CD14-positive monocyte (primary cell): ENCODE data around the gene KXD1. TPM values are rescaled to one million over a fixed set of nuclear protein-coding genes. Genes with fewer than 3 reads are reported as not detected.

Source experiments
- DNase-seq, 3 donors: peaks; one replicate each; pipeline ENCODE4 v3.0.0-alpha.2; 2011 to 2022
- H2AFZ ChIP-seq: 2 replicates; pipeline ENCODE4 v1.6.0; 2012; ENCODE audit warnings: mild to moderate bottlenecking, low read depth, low read length, inconsistent platforms; ENCODE audit not compliant: insufficient read depth, poor library complexity, severe bottlenecking
- H3K27ac ChIP-seq, 2 donors: 1 replicate in 1 of 2; 2 replicates in 1 of 2; pipeline ENCODE4 v1.5.1; 2012 to 2013; ENCODE audit warnings: low read length in 2 of 2, control low read depth in 1 of 2, inconsistent platforms in 1 of 2, low read depth in 1 of 2, mild to moderate bottlenecking in 1 of 2
- H3K27me3 ChIP-seq, 2 donors: one replicate each; pipeline versions ENCODE4 v1.6.0 to v1.6.1; 2011 to 2013; ENCODE audit warnings: low read length in 2 of 2; ENCODE audit not compliant: control insufficient read depth in 2 of 2, insufficient read depth in 2 of 2
- H3K36me3 ChIP-seq, 2 donors: replicated peaks in 1 of 2; 1 replicate in 1 of 2; 2 replicates in 1 of 2; pipeline versions ENCODE4 v1.5.1 to v1.6.1; 2012 to 2013; ENCODE audit warnings: low read length in 2 of 2, control low read depth in 1 of 2, inconsistent platforms in 1 of 2, mild to moderate bottlenecking in 1 of 2; ENCODE audit not compliant: insufficient read depth in 2 of 2, control insufficient read depth in 1 of 2
- H3K4me1 ChIP-seq, 2 donors: 1 replicate in 1 of 2; 2 replicates in 1 of 2; pipeline versions ENCODE4 v1.5.1 to v1.6.1; 2012 to 2013; ENCODE audit warnings: low read length in 2 of 2, control low read depth in 1 of 2, inconsistent platforms in 1 of 2, mild to moderate bottlenecking in 1 of 2, moderate library complexity in 1 of 2; ENCODE audit not compliant: insufficient read depth in 2 of 2, control insufficient read depth in 1 of 2
- H3K4me2 ChIP-seq: replicated peaks from 2 replicates; pipeline ENCODE3; 2012; ENCODE audit warnings: low read length, moderate library complexity, mild to moderate bottlenecking; ENCODE audit not compliant: poor library complexity, severe bottlenecking; ENCODE audit errors: extremely low read depth
- H3K4me3 ChIP-seq, 3 experiments: fragments of 200-600 bp in 1 of 3; sonication (generic) in 1 of 3; replicated peaks in 1 of 3; 1 replicate in 2 of 3; 2 replicates in 1 of 3; pipeline ENCODE4 v1.5.1; 2011 to 2013; ENCODE audit warnings: low read length in 3 of 3, mild to moderate bottlenecking in 3 of 3, control low read depth in 2 of 3, low read depth in 2 of 3, inconsistent platforms in 1 of 3, moderate library complexity in 1 of 3
- H3K79me2 ChIP-seq: 2 replicates; pipeline ENCODE4 v1.6.0; 2012; ENCODE audit warnings: mild to moderate bottlenecking, control low read depth, inconsistent platforms, low read length, moderate library complexity; ENCODE audit not compliant: insufficient read depth
- H3K9ac ChIP-seq: 2 replicates; pipeline ENCODE4 v1.6.0; 2017; ENCODE audit warnings: low read length, mild to moderate bottlenecking; ENCODE audit not compliant: insufficient read depth, poor library complexity, severe bottlenecking
- H3K9me3 ChIP-seq, 2 donors: replicated peaks in 1 of 2; 1 replicate in 1 of 2; 2 replicates in 1 of 2; pipeline versions ENCODE4 v1.5.1 to v1.6.1; 2012 to 2013; ENCODE audit warnings: low read length in 2 of 2, control low read depth in 1 of 2; ENCODE audit not compliant: control insufficient read depth in 1 of 2, insufficient read depth in 1 of 2
- H4K20me1 ChIP-seq: 2 replicates; pipeline ENCODE4 v1.6.0; 2012; ENCODE audit warnings: mild to moderate bottlenecking, low read length, control low read depth, moderate library complexity; ENCODE audit not compliant: insufficient read depth
- H3K27ac Mint-ChIP-seq, 7 donors: one replicate each; pipeline ENCODE4 v1.8.0; 2020; ENCODE audit warnings: mild to moderate bottlenecking in 7 of 7, mixed read lengths in 7 of 7, moderate library complexity in 6 of 7, inconsistent platforms in 2 of 7
- H3K27me3 Mint-ChIP-seq, 3 donors: one replicate each; pipeline ENCODE4 v1.8.0; 2021 to 2022; ENCODE audit warnings: low read depth in 3 of 3, mild to moderate bottlenecking in 3 of 3, mixed read lengths in 3 of 3, moderate library complexity in 3 of 3, inconsistent platforms in 1 of 3
- H3K36me3 Mint-ChIP-seq, 2 donors: one replicate each; pipeline ENCODE4 v1.8.0; 2020; ENCODE audit warnings: mixed read lengths in 2 of 2, inconsistent platforms in 1 of 2, mild to moderate bottlenecking in 1 of 2
- H3K4me1 Mint-ChIP-seq: one replicate; pipeline ENCODE4 v1.8.0; 2020; ENCODE audit warnings: mild to moderate bottlenecking, mixed read lengths
- H3K4me3 Mint-ChIP-seq, 2 donors: one replicate each; pipeline ENCODE4 v1.8.0; 2020; ENCODE audit warnings: mild to moderate bottlenecking in 2 of 2, mixed read lengths in 2 of 2, moderate library complexity in 1 of 2
- H3K9me3 Mint-ChIP-seq, 7 donors: one replicate each; pipeline ENCODE4 v1.8.0; 2020 to 2022; ENCODE audit warnings: mixed read lengths in 7 of 7, mild to moderate bottlenecking in 6 of 7, moderate library complexity in 6 of 7, inconsistent platforms in 2 of 7
- CTCF ChIP-seq: fragments of 200-600 bp; IDR thresholded peaks from one replicate; pipeline ENCODE4 v1.8.0; 2022; ENCODE audit warnings: antibody characterized with exemption, mild to moderate bottlenecking
- WGBS: methylation state at CpG from one replicate; pipeline ENCODE4 v1.1.5; 2013; ENCODE audit warnings: missing lambda C conversion rate; ENCODE audit not compliant: insufficient coverage; 5-methylcytosine and 5-hydroxymethylcytosine counted together
- intact Hi-C, 2 donors: fragments of 100-400 bp; cut with micrococcal nuclease; formaldehyde crosslinking; loops; one replicate each; pipeline versions ENCODE4 v1.15.0 to v1.15.1; 2023
- polyA plus RNA-seq, 3 donors: library from polyadenylated mRNA; depleted of rRNA in 1 of 3; unstranded in 2 of 3; stranded (reverse) in 1 of 3; fragments of 300-500 nt in 2 of 3; fragments of >200 nt in 1 of 3; fragmentation: Illumina TruSeq in 2 of 3; gene quantifications; 1 replicate in 2 of 3; 2 replicates in 1 of 3; pipeline ENCODE4 v1.2.3, GENCODE V29; 2012 to 2021

Gene KXD1
- polyA plus RNA-seq, 3 donors = 74.4 to 194 (median 87.9) TPM

- Mint-ChIP-seq H3K9me3 (peaks cover 0 to 2% (median 0%) of the 10 kb centered on the region in 7 donors), H3K4me3 (no peak overlapping the region), H3K27me3 (peaks cover 0 to 3% (median 2%) of the 10 kb centered on the region in 3 donors), H3K36me3 (peaks cover 59 to 73% of the 10 kb centered on the region in 2 donors), H3K27ac (peak overlapping the region in 1 of 7 donors; percentile 48), H3K4me1 (peaks cover 17% of the 10 kb centered on the region)
- Histone ChIP-seq H3K9ac (no peak overlapping the region), H3K4me2 (no peak overlapping the region), H3K4me1 (peaks cover 16 to 20% of the 10 kb centered on the region in 2 donors), H3K4me3 (no peak overlapping the region), H3K27me3 (no peaks in the 10 kb centered on the region), H3K36me3 (peaks cover 60 to 66% of the 10 kb centered on the region in 2 donors), H3K27ac (no peak overlapping the region), H3K9me3 (no peaks in the 10 kb centered on the region), H2AFZ (no peak overlapping the region), H4K20me1 (peaks cover 12% of the 10 kb centered on the region), H3K79me2 (peaks cover 17% of the 10 kb centered on the region)
- intact Hi-C loops = loop anchor here in 1 of 2 donors (5.0 kb wide), 1 partner anchor 41 kb away; no protein-coding TSS in a partner anchor
- 92% methylated on average over 13 of the region's 15 CpGs for WGBS
- no peak for TF ChIP-seq CTCF
- DNase-seq = no peak
These were observed 10.7 kb downstream of the KXD1 start for GRCh38 chr19:18568367-18568766.

GRCh38 chr19:18571564-18572344 lies 14.1 kb downstream of the KXD1 start, which contains the start of gene UBA52:
UBA52 (plus strand) TSS chr19:18571857; CDS start chr19:18573301, 1,444 bp downstream.
- peak within 1 kb of the TSS; percentile 85 to 97 for H3K27ac ChIP-seq
- H3K36me3 Mint-ChIP-seq = peaks cover 61 to 73% of the 10 kb centered on the region in 2 donors
- H3K27ac Mint-ChIP-seq = peak within 1 kb of the TSS; percentile 94 to 98 (median 97)
- intact Hi-C loops = loop anchor here (1.0 to 5.0 kb wide), 3 partner anchors 15 to 94 kb away; partner anchors contain the start of genes ELL (in 1 of the 2) and KXD1 (in 1 of the 2)
- H4K20me1 ChIP-seq = peaks cover 41% of the 10 kb centered on the region
- H3K79me2 ChIP-seq = peaks cover 28% of the 10 kb centered on the region
- H3K4me1 ChIP-seq = peaks cover 16 to 22% of the 10 kb centered on the region in 2 donors
- H3K4me1 Mint-ChIP-seq = peaks cover 19% of the 10 kb centered on the region
- peaks cover 0 to 2% (median 0%) of the 10 kb centered on the region in 7 donors for H3K9me3 Mint-ChIP-seq
- no peak for TF ChIP-seq CTCF
- peak within 1 kb of the TSS; percentile 72 for H2AFZ ChIP-seq
- peak within 1 kb of the TSS; percentile 89 to 96 for H3K4me3 Mint-ChIP-seq
- peaks cover 61 to 66% of the 10 kb centered on the region in 2 donors for H3K36me3 ChIP-seq
- H3K4me3 ChIP-seq = peak within 1 kb of the TSS; percentile 83 to 94 (median 93)
- no peaks in the 10 kb centered on the region for H3K9me3 ChIP-seq
- peak within 1 kb of the TSS; percentile 87 for H3K4me2 ChIP-seq
- H3K27me3 ChIP-seq = no peaks in the 10 kb centered on the region
- peak; percentile 98 to 99 (median 98) for DNase-seq
- H3K27me3 Mint-ChIP-seq = peaks cover 0 to 3% (median 0%) of the 10 kb centered on the region in 3 donors
- under 1% methylated on average over 62 of the region's 75 CpGs for WGBS
- peak within 1 kb of the TSS; percentile 98 for H3K9ac ChIP-seq
